ENCODE data around the gene ABCC3. TPM values are rescaled to one million over a fixed set of nuclear protein-coding genes. Genes with fewer than 3 reads are reported as not detected.
"Not testable (repeated sequence)": the region's sequence is repeated elsewhere in the genome, so short reads cannot be mapped to it uniquely, and the experiment has no call there.

Gene ABCC3
- total and polyA plus RNA-seq, 8 donors: 47.2 to 209 (median 99.7) TPM

- TF ChIP-seq CTCF (IDR thresholded peaks at IDR 0.05): no peak
- peaks cover 0 to 11% (median 3%) of the 10 kb centered on the region in 3 donors for H3K36me3 ChIP-seq
- DNase-seq: peak in 1 of 6 donors; percentile 35
- peaks cover 8 to 16% (median 10%) of the 10 kb centered on the region in 3 donors for H3K4me1 ChIP-seq
- H3K4me3 ChIP-seq: no peak overlapping the region
- WGBS, 2 donors: 91 to 92% methylated on average over 12 of the region's 12 CpGs
- no peaks in the 10 kb centered on the region for H3K27me3 ChIP-seq
- no peak for FAIRE-seq
- intact Hi-C loops (cut with DNase I): no loop called here
- H3K27ac ChIP-seq: no peak overlapping the region
- no peak for ATAC-seq
- no peaks in the 10 kb centered on the region for H3K9me3 ChIP-seq
Observed at GRCh38 chr17:50677851-50678375, 43.2 kb downstream of the ABCC3 start.

- Histone ChIP-seq H3K27ac (no peak overlapping the region), H3K36me3 (peaks cover 0 to 11% (median 3%) of the 10 kb centered on the region in 3 donors), H3K4me1 (peaks cover 10 to 23% (median 11%) of the 10 kb centered on the region in 3 donors), H3K27me3 (no peaks in the 10 kb centered on the region), H3K4me3 (no peak overlapping the region), H3K9me3 (no peaks in the 10 kb centered on the region)
- no peak for ATAC-seq
- 87 to 88% methylated on average over 11 of the region's 11 CpGs for WGBS, 2 donors
- TF ChIP-seq CTCF (IDR thresholded peaks at IDR 0.05): no peak
- FAIRE-seq: no peak
- DNase-seq: no peak
- intact Hi-C loops (cut with DNase I): no loop called here
Observed at GRCh38 chr17:50679008-50679544, 44.4 kb downstream of the ABCC3 start.

- Histone ChIP-seq H3K27me3 (no peaks in the 10 kb centered on the region), H3K9me3 (no peaks in the 10 kb centered on the region), H3K4me1 (peaks cover 18 to 34% (median 21%) of the 10 kb centered on the region in 3 donors), H3K36me3 (peaks cover 0 to 11% (median 3%) of the 10 kb centered on the region in 3 donors), H3K4me3 (no peak overlapping the region), H3K27ac (no peak overlapping the region)
- TF ChIP-seq CTCF (IDR thresholded peaks at IDR 0.05): no peak
- no peak for DNase-seq
- WGBS, 2 donors: 96 to 99% methylated on average over 5 of the region's 5 CpGs
- no peak for ATAC-seq
- intact Hi-C loops (cut with DNase I): loop anchor here in 1 of 3 donors (5.0 kb wide), 1 partner anchor 38 kb away; no protein-coding TSS in a partner anchor
- no peak for FAIRE-seq
Observed at GRCh38 chr17:50680126-50680525, 45.4 kb downstream of the ABCC3 start.

- intact Hi-C loops (cut with DNase I): loop anchor here in 1 of 3 donors (5.0 kb wide), 1 partner anchor 38 kb away; no protein-coding TSS in a partner anchor
- Histone ChIP-seq H3K36me3 (peaks cover 0 to 11% (median 0%) of the 10 kb centered on the region in 3 donors), H3K4me1 (peaks cover 15 to 35% (median 23%) of the 10 kb centered on the region in 3 donors)
- H3K27ac ChIP-seq, H3K4me3 ChIP-seq, ATAC-seq, FAIRE-seq, H3K9me3 ChIP-seq, H3K27me3 ChIP-seq: not testable (repeated sequence)
- 70 to 77% methylated on average over 12 of the region's 12 CpGs for WGBS, 2 donors
- DNase-seq: peak in 1 of 6 donors; percentile 34
Observed at GRCh38 chr17:50680543-50681262, 46.0 kb downstream of the ABCC3 start.
